Measurements from ENCODE around the gene HSF5. TPM values are rescaled to one million over a fixed set of nuclear protein-coding genes. Genes with fewer than 3 reads are reported as not detected.

HSF5 gene
- total RNA-seq, 4 donors from 2014 or later = not detected

DNA sequence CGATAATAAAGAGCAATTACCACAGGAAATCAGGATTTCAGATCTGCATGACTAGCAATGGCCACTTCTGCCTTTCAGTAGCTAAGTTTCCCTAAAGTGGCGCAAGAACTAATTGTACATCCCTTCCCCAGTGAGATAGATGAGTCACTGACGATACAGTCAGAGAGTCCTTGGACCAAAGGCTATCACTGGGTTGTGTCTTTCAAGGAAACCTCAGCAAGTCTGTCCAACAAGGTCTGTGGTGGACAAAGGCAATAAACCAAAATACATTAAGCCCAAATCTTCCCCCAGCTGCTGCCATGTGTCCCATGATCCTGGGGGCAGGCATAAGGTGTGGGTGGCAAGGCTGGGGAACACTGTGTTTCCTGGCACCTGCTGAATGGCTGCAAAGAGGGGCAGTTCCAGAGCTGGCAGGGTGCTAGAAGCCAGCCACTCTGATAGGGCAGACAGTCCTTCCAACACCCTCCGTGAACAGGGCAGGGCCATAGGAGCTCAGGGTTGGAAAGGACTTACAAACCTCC is 46.8 kb upstream of the HSF5 start:
- H3K9me3 ChIP-seq = no peaks in the 10 kb centered on the region
- 84% methylated on average over 4 of the region's 4 CpGs for WGBS
- H3K27me3 ChIP-seq = no peaks in the 10 kb centered on the region
- no peak for DNase-seq (ENCODE audit: low spot score in 2 of 2)
- no peaks in the 10 kb centered on the region for H3K36me3 ChIP-seq
- TF ChIP-seq POLR2AphosphoS5 (IDR thresholded peaks at IDR 0.05) (no peak), POLR2A (IDR thresholded peaks at IDR 0.05) (no peak), EP300 (IDR thresholded peaks at IDR 0.05) (no peak)
- TF ChIP-seq, protein P1, sequence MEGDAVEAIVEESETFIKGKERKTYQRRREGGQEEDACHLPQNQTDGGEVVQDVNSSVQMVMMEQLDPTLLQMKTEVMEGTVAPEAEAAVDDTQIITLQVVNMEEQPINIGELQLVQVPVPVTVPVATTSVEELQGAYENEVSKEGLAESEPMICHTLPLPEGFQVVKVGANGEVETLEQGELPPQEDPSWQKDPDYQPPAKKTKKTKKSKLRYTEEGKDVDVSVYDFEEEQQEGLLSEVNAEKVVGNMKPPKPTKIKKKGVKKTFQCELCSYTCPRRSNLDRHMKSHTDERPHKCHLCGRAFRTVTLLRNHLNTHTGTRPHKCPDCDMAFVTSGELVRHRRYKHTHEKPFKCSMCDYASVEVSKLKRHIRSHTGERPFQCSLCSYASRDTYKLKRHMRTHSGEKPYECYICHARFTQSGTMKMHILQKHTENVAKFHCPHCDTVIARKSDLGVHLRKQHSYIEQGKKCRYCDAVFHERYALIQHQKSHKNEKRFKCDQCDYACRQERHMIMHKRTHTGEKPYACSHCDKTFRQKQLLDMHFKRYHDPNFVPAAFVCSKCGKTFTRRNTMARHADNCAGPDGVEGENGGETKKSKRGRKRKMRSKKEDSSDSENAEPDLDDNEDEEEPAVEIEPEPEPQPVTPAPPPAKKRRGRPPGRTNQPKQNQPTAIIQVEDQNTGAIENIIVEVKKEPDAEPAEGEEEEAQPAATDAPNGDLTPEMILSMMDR (IDR thresholded peaks at IDR 0.05) = no peak
- no peak overlapping the region for H3K4me3 ChIP-seq
- H3K27ac ChIP-seq = no peak overlapping the region
- peaks cover 24% of the 10 kb centered on the region for H3K4me1 ChIP-seq

DNA sequence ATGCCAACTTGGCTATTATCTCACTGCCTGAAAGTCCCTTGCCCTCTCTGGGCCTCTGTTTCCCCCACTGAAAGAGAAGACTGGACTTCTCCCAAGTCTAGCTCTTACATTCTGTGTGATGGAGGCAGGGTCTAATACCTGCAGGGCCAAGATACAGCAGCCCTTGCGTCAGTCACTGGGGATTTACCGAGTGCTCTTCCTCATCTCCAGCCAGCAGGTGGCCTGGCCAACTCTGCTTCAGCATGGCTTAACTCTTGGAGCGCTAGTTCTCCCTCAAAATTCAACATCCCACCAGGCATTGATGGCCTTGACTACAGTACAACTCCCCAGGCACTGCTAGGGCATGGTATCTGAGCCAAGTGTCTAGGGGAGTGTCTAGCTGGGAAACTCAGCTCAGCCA is 46.1 kb upstream of the HSF5 start:
- peaks cover 24% of the 10 kb centered on the region for H3K4me1 ChIP-seq
- no peaks in the 10 kb centered on the region for H3K9me3 ChIP-seq
- H3K27me3 ChIP-seq = no peaks in the 10 kb centered on the region
- 73% methylated on average over 3 of the region's 3 CpGs for WGBS
- no peak overlapping the region for H3K4me3 ChIP-seq
- DNase-seq (ENCODE audit: low spot score in 2 of 2) = no peak
- H3K27ac ChIP-seq = no peak overlapping the region
- TF ChIP-seq POLR2A (IDR thresholded peaks at IDR 0.05) (no peak), EP300 (IDR thresholded peaks at IDR 0.05) (no peak), POLR2AphosphoS5 (IDR thresholded peaks at IDR 0.05) (no peak)
- TF ChIP-seq, protein P1 (IDR thresholded peaks at IDR 0.05) = no peak
- no peaks in the 10 kb centered on the region for H3K36me3 ChIP-seq

DNA sequence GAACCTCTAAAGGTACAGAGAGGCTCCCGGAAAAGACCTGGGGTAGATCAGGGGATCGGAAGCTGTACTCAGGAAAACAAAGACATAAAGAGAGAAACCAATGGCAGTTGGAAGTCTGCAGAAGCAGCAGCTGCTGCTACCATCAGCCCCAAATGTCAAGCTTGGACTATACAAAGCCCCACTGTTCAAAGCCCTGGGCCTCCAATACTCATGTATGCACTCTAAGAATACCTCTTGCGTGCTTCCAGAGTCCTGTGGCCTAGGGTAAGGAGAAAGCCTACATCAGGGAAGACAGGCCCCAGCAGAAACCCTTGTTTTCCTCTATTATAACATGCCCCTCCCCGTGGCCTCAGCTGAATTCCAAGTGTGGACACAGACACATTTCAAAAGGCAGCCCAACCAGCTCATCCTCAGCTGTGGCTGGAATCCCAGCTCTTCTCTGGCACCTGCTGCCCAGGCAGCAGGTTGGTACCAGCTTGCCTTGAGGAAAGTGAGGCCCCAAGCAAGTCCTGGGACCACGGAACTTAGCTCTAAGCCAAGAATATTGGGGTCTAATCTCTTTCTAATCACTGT is 45.5 kb upstream of the HSF5 start:
- Histone ChIP-seq H3K36me3 (no peaks in the 10 kb centered on the region), H3K4me1 (peaks cover 22% of the 10 kb centered on the region), H3K4me3 (no peak overlapping the region), H3K9me3 (no peaks in the 10 kb centered on the region), H3K27ac (no peak overlapping the region), H3K27me3 (no peaks in the 10 kb centered on the region)
- no peak for DNase-seq (ENCODE audit: low spot score in 2 of 2)
- WGBS = 80% methylated on average over 5 of the region's 5 CpGs
- TF ChIP-seq POLR2AphosphoS5 (IDR thresholded peaks at IDR 0.05) = no peak
- no peak for TF ChIP-seq POLR2A (IDR thresholded peaks at IDR 0.05)
- TF ChIP-seq, protein P1 (IDR thresholded peaks at IDR 0.05) = no peak
- TF ChIP-seq EP300 (IDR thresholded peaks at IDR 0.05) = no peak

DNA sequence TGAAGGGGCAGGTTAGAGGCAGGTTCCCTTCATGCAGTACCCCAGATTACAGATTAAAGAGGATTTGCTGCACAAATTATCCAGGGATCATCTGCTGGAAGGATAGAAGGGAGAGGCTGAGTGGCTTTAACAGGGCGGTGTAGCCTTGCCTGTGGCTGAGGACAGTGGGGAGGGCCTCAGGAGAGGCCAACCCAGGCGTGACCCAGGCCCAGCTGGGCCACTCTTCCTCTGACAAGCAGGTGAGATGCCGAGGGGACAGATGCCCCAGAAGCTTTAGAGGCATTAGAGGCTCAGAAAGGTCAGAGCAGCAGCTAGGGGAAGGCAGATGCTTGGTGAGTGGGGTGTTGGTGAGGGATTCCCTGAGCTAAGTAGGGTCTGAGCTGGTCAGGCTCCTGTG is 44.3 kb upstream of the HSF5 start:
- H3K4me3 ChIP-seq = peak overlapping the region; percentile 63
- WGBS = 65% methylated on average over 3 of the region's 3 CpGs
- H3K27ac ChIP-seq = no peak overlapping the region
- no peaks in the 10 kb centered on the region for H3K27me3 ChIP-seq
- H3K4me1 ChIP-seq = peaks cover 22% of the 10 kb centered on the region
- DNase-seq (ENCODE audit: low spot score in 2 of 2) = no peak
- H3K36me3 ChIP-seq = no peaks in the 10 kb centered on the region
- no peaks in the 10 kb centered on the region for H3K9me3 ChIP-seq
- TF ChIP-seq EP300 (IDR thresholded peaks at IDR 0.05) = no peak
- TF ChIP-seq POLR2A (IDR thresholded peaks at IDR 0.05) = no peak
- no peak for TF ChIP-seq POLR2AphosphoS5 (IDR thresholded peaks at IDR 0.05)
- TF ChIP-seq, protein P1 (IDR thresholded peaks at IDR 0.05) = no peak

DNA sequence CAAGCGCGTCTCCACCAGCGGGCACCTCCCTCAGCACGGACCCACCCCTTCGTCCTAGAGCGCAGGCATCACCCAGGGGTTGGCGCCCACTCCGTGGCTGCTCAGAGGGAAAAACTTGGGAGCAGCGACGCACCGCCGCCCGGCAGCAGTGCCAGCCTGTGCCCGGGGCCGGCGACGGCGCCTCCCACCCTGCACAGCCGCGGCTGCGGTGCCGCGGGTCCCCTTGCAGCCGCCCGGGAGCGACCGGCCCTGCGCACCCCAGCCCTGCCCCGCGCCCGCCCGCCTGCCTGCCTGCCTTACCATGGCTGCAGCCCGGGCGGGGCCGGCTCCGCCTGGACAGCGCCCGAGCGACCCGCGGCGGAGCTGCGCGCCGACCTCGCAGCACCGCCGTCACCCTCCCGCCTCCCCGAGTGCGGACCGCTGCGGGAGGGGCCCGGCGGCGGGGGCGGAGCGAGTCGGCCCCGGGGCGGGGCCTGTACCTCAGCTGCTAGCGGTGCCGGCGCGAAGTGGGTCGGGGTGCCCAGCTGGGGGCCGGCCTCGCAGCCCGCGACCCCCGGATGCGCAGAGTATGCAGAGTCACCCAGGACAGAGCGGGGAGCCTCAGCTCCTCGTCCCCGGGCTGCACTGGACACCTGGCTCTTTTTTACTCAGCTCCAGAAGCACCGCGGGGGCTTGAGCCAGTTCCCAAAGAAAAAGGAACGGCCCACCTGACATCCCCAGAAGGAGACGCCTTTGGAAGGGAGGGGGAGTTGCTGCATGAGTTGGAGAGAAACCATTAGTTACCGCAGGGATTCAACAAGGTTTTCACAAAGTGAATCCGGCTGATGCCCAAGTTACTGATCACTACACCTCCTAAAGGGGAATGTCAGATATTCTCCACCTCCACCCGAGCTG is 43.7 kb upstream of the HSF5 start:
- Histone ChIP-seq H3K4me1 (peaks cover 22% of the 10 kb centered on the region), H3K9me3 (no peaks in the 10 kb centered on the region), H3K27ac (peak overlapping the region; percentile 53), H3K27me3 (no peaks in the 10 kb centered on the region), H3K4me3 (peak overlapping the region; percentile 63), H3K36me3 (no peaks in the 10 kb centered on the region)
- TF ChIP-seq POLR2A (IDR thresholded peaks at IDR 0.05) (no peak), EP300 (IDR thresholded peaks at IDR 0.05) (no peak), POLR2AphosphoS5 (IDR thresholded peaks at IDR 0.05) (no peak)
- TF ChIP-seq, protein P1 (IDR thresholded peaks at IDR 0.05) = no peak
- no peak for DNase-seq (ENCODE audit: low spot score in 2 of 2)
- WGBS = 4% methylated on average over 16 of the region's 82 CpGs

Data from suprapubic skin (tissue), 4 donors.